H1 (cell line): Measurements from ENCODE around the gene EXD3. TPM values are rescaled to one million over a fixed set of nuclear protein-coding genes. Genes with fewer than 3 reads are reported as not detected.

Experiments
- CTCF ChIA-PET: fragments of 300-600 bp; sonication (Branson Sonifier 250); formaldehyde crosslinking; loops from one replicate; lab custom pipeline; 2021; ENCODE audit not compliant: partially characterized antibody; lab: Charles Lee
- POLR2A ChIA-PET: fragments of 300-600 bp; sonication (Branson Sonifier 250); formaldehyde crosslinking; loops from one replicate; lab custom pipeline; 2021; ENCODE audit warnings: inconsistent platforms; ENCODE audit not compliant: partially characterized antibody; lab: Charles Lee
- DNase-seq, 2 experiments: peaks; one replicate each; pipeline versions ENCODE4 v3.0.0 to v3.0.0-alpha.2; 2010 to 2022; ENCODE audit warnings: low spot score in 2 of 2, low read depth in 1 of 2, mixed read lengths in 1 of 2
- FAIRE-seq: peaks from 2 replicates; lab custom pipeline; 2011; peaks lifted over from hg19 to GRCh38; lab: Jason Lieb, UNC
- H2AFZ ChIP-seq: 2 replicates; pipeline ENCODE4 v1.8.1; 2012; ENCODE audit warnings: low read length, inconsistent platforms
- H2AK5ac ChIP-seq: 2 replicates; pipeline ENCODE4 v1.6.1; 2013; ENCODE audit warnings: low read depth, low read length
- H2BK120ac ChIP-seq: replicated peaks from 2 replicates; pipeline ENCODE3; 2013; ENCODE audit warnings: low read depth, low read length, inconsistent platforms
- H2BK12ac ChIP-seq: 2 replicates; pipeline ENCODE4 v1.6.1; 2013; ENCODE audit warnings: low read depth, low read length
- H2BK15ac ChIP-seq: 2 replicates; pipeline ENCODE4 v1.6.1; 2013; ENCODE audit warnings: low read length
- H2BK20ac ChIP-seq: 2 replicates; pipeline ENCODE4 v1.6.1; 2013; ENCODE audit warnings: low read length
- H2BK5ac ChIP-seq: 2 replicates; pipeline ENCODE4 v1.6.1; 2013; ENCODE audit warnings: low read depth, low read length
- H3K14ac ChIP-seq: 2 replicates; pipeline ENCODE4 v1.6.1; 2013; ENCODE audit warnings: inconsistent platforms; ENCODE audit not compliant: insufficient read length
- H3K18ac ChIP-seq: 2 replicates; pipeline ENCODE4 v1.6.1; 2013; ENCODE audit warnings: low read length; ENCODE audit errors: extremely low read depth
- H3K23ac ChIP-seq: 2 replicates; pipeline ENCODE4 v1.6.1; 2013; ENCODE audit warnings: inconsistent platforms; ENCODE audit not compliant: insufficient read length
- H3K23me2 ChIP-seq: 2 replicates; pipeline ENCODE4 v1.6.1; 2013; ENCODE audit warnings: low read depth, low read length
- H3K27ac ChIP-seq: 2 replicates; pipeline ENCODE4 v1.6.1; 2011; ENCODE audit warnings: low read depth, low read length, inconsistent platforms
- H3K27me3 ChIP-seq, 4 experiments: replicated peaks in 1 of 4; 1 replicate in 1 of 4; 2 replicates in 3 of 4; pipeline versions ENCODE4 v1.6.1 to v1.8.1; 2011 to 2013; ENCODE audit warnings: low read length in 3 of 4, mild to moderate bottlenecking in 3 of 4, inconsistent platforms in 2 of 4, mixed read lengths in 2 of 4, moderate library complexity in 1 of 4; ENCODE audit not compliant: control insufficient read depth in 3 of 4, insufficient read depth in 3 of 4; ENCODE audit errors: extremely low read depth in 1 of 4
- H3K36me3 ChIP-seq, 4 experiments: 2 replicates each; pipeline versions ENCODE4 v1.6.1 to v1.8.1; 2011 to 2013; ENCODE audit warnings: mild to moderate bottlenecking in 4 of 4, low read length in 3 of 4, moderate library complexity in 2 of 4, control low read depth in 1 of 4, inconsistent platforms in 1 of 4; ENCODE audit not compliant: insufficient read depth in 4 of 4, control insufficient read depth in 2 of 4
- H3K4ac ChIP-seq: replicated peaks from 2 replicates; pipeline ENCODE3; 2013; ENCODE audit warnings: low read length, low read depth, mixed read lengths, inconsistent platforms; ENCODE audit not compliant: insufficient read length
- H3K4me1 ChIP-seq, 4 experiments: replicated peaks in 1 of 4; 1 replicate in 1 of 4; 2 replicates in 3 of 4; pipeline versions ENCODE4 v1.6.1 to v1.8.1; 2011 to 2013; ENCODE audit warnings: low read length in 3 of 4, inconsistent platforms in 2 of 4, mixed read lengths in 1 of 4; ENCODE audit not compliant: insufficient read depth in 4 of 4, control insufficient read depth in 3 of 4
- H3K4me2 ChIP-seq, 2 experiments: 2 replicates each; pipeline versions ENCODE4 v1.6.1 to v1.8.1; 2011 to 2013; ENCODE audit warnings: low read depth in 2 of 2, low read length in 2 of 2, control low read depth in 1 of 2, inconsistent platforms in 1 of 2, mild to moderate bottlenecking in 1 of 2; ENCODE audit not compliant: insufficient read depth in 1 of 2
- H3K4me3 ChIP-seq, 4 experiments: fragments of 200-600, 300-600 bp in 1 of 4; sonication (generic), shearing (Covaris generic), sonication (Bioruptor Twin) in 1 of 4; 2 replicates each; pipeline versions ENCODE4 v1.5.1 to v1.8.1; 2011 to 2016; ENCODE audit warnings: low read length in 4 of 4, low read depth in 3 of 4, control low read depth in 2 of 4, inconsistent platforms in 2 of 4, mild to moderate bottlenecking in 2 of 4, mixed read lengths in 1 of 4, moderate library complexity in 1 of 4; ENCODE audit not compliant: insufficient read depth in 2 of 4; ENCODE audit errors: extremely low read depth in 1 of 4
- H3K56ac ChIP-seq: replicated peaks from 2 replicates; pipeline ENCODE3; 2013; ENCODE audit warnings: low read depth, mild to moderate bottlenecking, mixed read lengths, low read length, inconsistent platforms; ENCODE audit not compliant: insufficient read length
- H3K79me1 ChIP-seq: 2 replicates; pipeline ENCODE4 v1.6.1; 2013; ENCODE audit warnings: low read depth, low read length, control low read depth
- H3K79me2 ChIP-seq, 2 experiments: 2 replicates each; pipeline versions ENCODE4 v1.6.1 to v1.8.1; 2012 to 2013; ENCODE audit warnings: low read length in 2 of 2, mild to moderate bottlenecking in 2 of 2, inconsistent platforms in 1 of 2; ENCODE audit not compliant: insufficient read depth in 2 of 2, control insufficient read depth in 1 of 2
- H3K9ac ChIP-seq, 4 experiments: replicated peaks in 1 of 4; 1 replicate in 1 of 4; 2 replicates in 3 of 4; pipeline versions ENCODE4 v1.6.1 to v1.8.1; 2011 to 2013; ENCODE audit warnings: low read depth in 3 of 4, low read length in 3 of 4, control low read depth in 2 of 4, mild to moderate bottlenecking in 2 of 4, moderate library complexity in 2 of 4, inconsistent platforms in 1 of 4; ENCODE audit errors: extremely low read depth in 1 of 4
- H3K9me3 ChIP-seq, 2 experiments: 2 replicates each; pipeline versions ENCODE4 v1.6.1 to v1.8.1; 2012 to 2013; ENCODE audit warnings: mild to moderate bottlenecking in 2 of 2, moderate library complexity in 2 of 2, control low read depth in 1 of 2, inconsistent platforms in 1 of 2, low read depth in 1 of 2, low read length in 1 of 2, mixed read lengths in 1 of 2; ENCODE audit not compliant: insufficient read depth in 2 of 2
- H4K20me1 ChIP-seq, 2 experiments: replicated peaks in 1 of 2; 2 replicates each; pipeline versions ENCODE3 to v1.8.1; 2011 to 2013; ENCODE audit warnings: inconsistent platforms in 2 of 2, low read length in 2 of 2, mild to moderate bottlenecking in 1 of 2; ENCODE audit not compliant: insufficient read depth in 2 of 2, control insufficient read depth in 1 of 2
- H4K5ac ChIP-seq: 2 replicates; pipeline ENCODE4 v1.6.1; 2013; ENCODE audit warnings: low read length, low read depth, mixed read lengths, inconsistent platforms; ENCODE audit not compliant: insufficient read length
- H4K8ac ChIP-seq: 2 replicates; pipeline ENCODE4 v1.8.0; 2013; ENCODE audit warnings: mild to moderate bottlenecking, moderate library complexity, low read length, inconsistent platforms; ENCODE audit not compliant: insufficient read depth; ENCODE audit errors: extremely low read depth
- H4K91ac ChIP-seq: replicated peaks from 2 replicates; pipeline ENCODE3; 2013; ENCODE audit warnings: low read length, mixed read lengths, inconsistent platforms; ENCODE audit not compliant: insufficient read length
- GABPA ChIP-seq: IDR thresholded peaks from 2 replicates; pipeline ENCODE4 v1.6.1; 2011; ENCODE audit warnings: mild to moderate bottlenecking, low read length, moderate library complexity, borderline replicate concordance; ENCODE audit not compliant: insufficient read depth
- JUN ChIP-seq: IDR thresholded peaks from 2 replicates; pipeline ENCODE4 v1.6.1; 2011; ENCODE audit warnings: low read depth, mild to moderate bottlenecking, improper control_type of control experiment, low read length
- RXRA ChIP-seq: IDR thresholded peaks from 2 replicates; pipeline ENCODE4 v1.6.1; 2011; ENCODE audit warnings: low read depth, mild to moderate bottlenecking, low read length, moderate library complexity; ENCODE audit not compliant: insufficient read depth
- SAP30 ChIP-seq: fragments of 300-600 bp; sonication (generic); IDR thresholded peaks from 2 replicates; pipeline ENCODE4 v1.7.1; 2012; ENCODE audit warnings: low read length, moderate library complexity, mild to moderate bottlenecking, inconsistent platforms; ENCODE audit not compliant: insufficient read depth, insufficient replicate concordance
- SUZ12 ChIP-seq: fragments of 200-600 bp; sonication (generic); IDR thresholded peaks from 2 replicates; pipeline ENCODE4 v1.6.1; 2012; ENCODE audit warnings: mild to moderate bottlenecking, inconsistent platforms, low read length, moderate library complexity, mixed read lengths
- TAF1 ChIP-seq: IDR thresholded peaks from 2 replicates; pipeline ENCODE4 v1.6.1; 2011; ENCODE audit warnings: mild to moderate bottlenecking, low read depth, low read length
- TBP ChIP-seq: IDR thresholded peaks from 2 replicates; pipeline ENCODE4 v1.6.1; 2011; ENCODE audit warnings: low read depth, low read length, improper control_type of control experiment
- TCF12 ChIP-seq: IDR thresholded peaks from 2 replicates; pipeline ENCODE4 v1.6.1; 2011; ENCODE audit warnings: low read depth, mild to moderate bottlenecking, low read length
- ZNF274 ChIP-seq: IDR thresholded peaks from 2 replicates; pipeline ENCODE4 v1.7.0; 2012; ENCODE audit warnings: low read length, borderline replicate concordance; ENCODE audit errors: extremely low read depth
- WGBS, 2 experiments: shearing (Covaris generic) in 1 of 2; methylation state at CpG; one replicate each; pipeline versions ENCODE4 v1.1.6 to v1.1.7; 2013 to 2015; ENCODE audit warnings: low lambda C conversion rate in 2 of 2, mixed read lengths in 2 of 2, inconsistent platforms in 1 of 2, low coverage in 1 of 2, missing lambda C conversion rate in 1 of 2; ENCODE audit not compliant: insufficient replicate concordance in 2 of 2, insufficient coverage in 1 of 2, insufficient read length in 1 of 2; ENCODE audit errors: extremely low coverage in 1 of 2, missing lambda C conversion rate in 1 of 2; 5-methylcytosine and 5-hydroxymethylcytosine counted together
- polyA plus RNA-seq, 7 experiments: library from polyadenylated mRNA; depleted of rRNA in 3 of 7; stranded (reverse) in 5 of 7; unstranded in 2 of 7; fragments of >200 nt in 5 of 7; fragments of 200-250 nt in 2 of 7; gene quantifications; 1 replicate in 5 of 7; 2 replicates in 1 of 7; 4 replicates in 1 of 7; pipeline versions ENCODE4 v1.2.1 to v1.2.3, GENCODE V29; 2011 to 2013; ENCODE audit warnings: missing spikeins in 2 of 7, mixed read lengths in 2 of 7
- total RNA-seq: library from RNA; stranded (reverse); fragmentation: NEBNext Ultra II Directional; extraction: Animal tissue kit (Norgen Biotek cat#: 25700); gene quantifications from 2 replicates; pipeline ENCODE4 v1.2.1, GENCODE V29; 2021
- TF ChIP-seq, protein P1 (sequence below): IDR thresholded peaks from 2 replicates; pipeline ENCODE4 v1.6.1; 2011; ENCODE audit warnings: low read length, improper control_type of control experiment
- TF ChIP-seq, protein P2 (sequence below), 3 experiments: IDR thresholded peaks; 1 replicate in 2 of 3; 2 replicates in 1 of 3; pipeline versions ENCODE4 v1.5.1 to v1.6.1; 2011; ENCODE audit warnings: low read length in 3 of 3, mild to moderate bottlenecking in 3 of 3, inconsistent platforms in 2 of 3, low read depth in 1 of 3, moderate library complexity in 1 of 3; ENCODE audit not compliant: insufficient read depth in 1 of 3; ENCODE audit errors: control extremely low read depth in 1 of 3

EXD3 gene
- total and polyA plus RNA-seq, 2 of the 8 experiments (the other 6 are each of a cell fraction or from before 2014, with no cell fraction given) = 7.2 to 9.4 TPM

- H3K4me1 ChIP-seq = no peaks in the 10 kb centered on the region
- H2BK15ac ChIP-seq = no peak overlapping the region
- FAIRE-seq (no peak), DNase-seq (no peak)
- no peak overlapping the region for H2BK12ac ChIP-seq
- no peak overlapping the region for H4K5ac ChIP-seq
- no peak overlapping the region for H3K27ac ChIP-seq
- H2BK120ac ChIP-seq = no peak overlapping the region
- no peaks in the 10 kb centered on the region for H4K20me1 ChIP-seq
- no peaks in the 10 kb centered on the region for H3K36me3 ChIP-seq
- no peak overlapping the region for H3K14ac ChIP-seq
- no peak overlapping the region for H3K23ac ChIP-seq
- POLR2A ChIA-PET = no interaction called here
- H2AFZ ChIP-seq = no peak overlapping the region
- no peaks in the 10 kb centered on the region for H3K79me1 ChIP-seq
- H3K27me3 ChIP-seq = 0 out of 7 replicates have a peak, but pooled peaks cover 0 to 2% (median 0%) of the 10 kb centered on the region in 4 experiments
- no peak for TF ChIP-seq GABPA
- no peak for TF ChIP-seq ZNF274
- TF ChIP-seq SUZ12 = no peak
- TF ChIP-seq, protein P1, sequence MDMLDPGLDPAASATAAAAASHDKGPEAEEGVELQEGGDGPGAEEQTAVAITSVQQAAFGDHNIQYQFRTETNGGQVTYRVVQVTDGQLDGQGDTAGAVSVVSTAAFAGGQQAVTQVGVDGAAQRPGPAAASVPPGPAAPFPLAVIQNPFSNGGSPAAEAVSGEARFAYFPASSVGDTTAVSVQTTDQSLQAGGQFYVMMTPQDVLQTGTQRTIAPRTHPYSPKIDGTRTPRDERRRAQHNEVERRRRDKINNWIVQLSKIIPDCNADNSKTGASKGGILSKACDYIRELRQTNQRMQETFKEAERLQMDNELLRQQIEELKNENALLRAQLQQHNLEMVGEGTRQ = no peak
- no peak for TF ChIP-seq TAF1
- no peak for TF ChIP-seq TBP
- no peak for TF ChIP-seq SAP30
- no peak for TF ChIP-seq JUN
- no peak for TF ChIP-seq RXRA
- TF ChIP-seq, protein P2, sequence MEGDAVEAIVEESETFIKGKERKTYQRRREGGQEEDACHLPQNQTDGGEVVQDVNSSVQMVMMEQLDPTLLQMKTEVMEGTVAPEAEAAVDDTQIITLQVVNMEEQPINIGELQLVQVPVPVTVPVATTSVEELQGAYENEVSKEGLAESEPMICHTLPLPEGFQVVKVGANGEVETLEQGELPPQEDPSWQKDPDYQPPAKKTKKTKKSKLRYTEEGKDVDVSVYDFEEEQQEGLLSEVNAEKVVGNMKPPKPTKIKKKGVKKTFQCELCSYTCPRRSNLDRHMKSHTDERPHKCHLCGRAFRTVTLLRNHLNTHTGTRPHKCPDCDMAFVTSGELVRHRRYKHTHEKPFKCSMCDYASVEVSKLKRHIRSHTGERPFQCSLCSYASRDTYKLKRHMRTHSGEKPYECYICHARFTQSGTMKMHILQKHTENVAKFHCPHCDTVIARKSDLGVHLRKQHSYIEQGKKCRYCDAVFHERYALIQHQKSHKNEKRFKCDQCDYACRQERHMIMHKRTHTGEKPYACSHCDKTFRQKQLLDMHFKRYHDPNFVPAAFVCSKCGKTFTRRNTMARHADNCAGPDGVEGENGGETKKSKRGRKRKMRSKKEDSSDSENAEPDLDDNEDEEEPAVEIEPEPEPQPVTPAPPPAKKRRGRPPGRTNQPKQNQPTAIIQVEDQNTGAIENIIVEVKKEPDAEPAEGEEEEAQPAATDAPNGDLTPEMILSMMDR (IDR thresholded peaks at IDR 0.05; ENCODE audit: control extremely low read depth in 1 of 3, insufficient read depth in 1 of 3, low read depth in 1 of 3, low read length in 3 of 3) = no peak
- no peak for TF ChIP-seq TCF12
- no peak overlapping the region for H2BK20ac ChIP-seq
- H3K18ac ChIP-seq = no peak overlapping the region
- H3K9ac ChIP-seq = no peak overlapping the region
- H3K23me2 ChIP-seq = no peaks in the 10 kb centered on the region
- no peak overlapping the region for H3K4me2 ChIP-seq
- WGBS, 2 experiments = 98% methylated on average over 12 of the region's 12 CpGs; no CpG with 5 or more reads in 1 of the 2 experiments
- no peak overlapping the region for H2BK5ac ChIP-seq
- H2AK5ac ChIP-seq = no peak overlapping the region
- no peaks in the 10 kb centered on the region for H3K9me3 ChIP-seq
- no peak overlapping the region for H3K4me3 ChIP-seq
- no peak overlapping the region for H4K91ac ChIP-seq
- H4K8ac ChIP-seq = no peak overlapping the region
- no peak overlapping the region for H3K56ac ChIP-seq
- H3K4ac ChIP-seq = no peak overlapping the region
- CTCF ChIA-PET = no interaction called here
- no peaks in the 10 kb centered on the region for H3K79me2 ChIP-seq
Observed at GRCh38 chr9:137376386-137376785, 46.6 kb downstream of the EXD3 start.
